Testis (tissue), 3 donors: ENCODE data around the gene DRICH1. TPM values are rescaled to one million over a fixed set of nuclear protein-coding genes. Genes with fewer than 3 reads are reported as not detected.
"Not testable (repeated sequence)": the region's sequence is repeated elsewhere in the genome, so short reads cannot be mapped to it uniquely, and the experiment has no call there.

Experiments
- DNase-seq: peaks from one replicate; pipeline ENCODE4 v3.0.0-alpha.2; 2019
- H3K27ac ChIP-seq, 2 donors: fragments of 200-600 bp; sonication (generic); one replicate each; pipeline ENCODE4 v1.5.1; 2019
- H3K27me3 ChIP-seq: fragments of 200-600 bp; sonication (generic); one replicate; pipeline ENCODE4 v1.5.1; 2019
- H3K36me3 ChIP-seq: fragments of 200-600 bp; sonication (generic); one replicate; pipeline ENCODE4 v1.5.1; 2017; ENCODE audit warnings: low read depth; ENCODE audit errors: missing control alignments
- H3K4me1 ChIP-seq: fragments of 200-600 bp; sonication (generic); one replicate; pipeline ENCODE4 v1.5.1; 2019
- H3K4me3 ChIP-seq, 2 donors: fragments of 200-600 bp; sonication (generic); one replicate each; pipeline ENCODE4 v1.5.1; 2017 to 2019
- H3K9me3 ChIP-seq: fragments of 200-600 bp; sonication (generic); one replicate; pipeline ENCODE4 v1.5.1; 2017
- POLR2A ChIP-seq: fragments of 450-650 bp; IDR thresholded peaks from one replicate; pipeline ENCODE4 v1.6.1; 2017; ENCODE audit warnings: antibody characterized with exemption, mild to moderate bottlenecking, moderate library complexity
- WGBS, 2 donors: methylation state at CpG; one replicate each; pipeline ENCODE4 v1.1.5; 2018; 5-methylcytosine and 5-hydroxymethylcytosine counted together
- intact Hi-C: fragments of 100-400 bp; cut with DNase I; formaldehyde crosslinking; loops from one replicate; pipeline ENCODE4 v1.15.1; 2023; ENCODE audit warnings: low total_unique reads
- polyA plus RNA-seq: library from polyadenylated mRNA; stranded (reverse); fragments of 350-450 nt; fragmentation: Illumina TruSeq; extraction: RNeasy Lipid Tissue Mini Kit (QIAGEN cat#74804); gene quantifications from one replicate; pipeline ENCODE4 v1.2.3, GENCODE V29; 2014; ENCODE audit warnings: low read depth, low replicate concordance; ENCODE audit not compliant: insufficient read depth
- total RNA-seq, 2 donors: library from RNA; depleted of rRNA; stranded (reverse); fragments of >200 nt; gene quantifications; one replicate each; pipeline ENCODE4 v1.2.3, GENCODE V29; 2016
- TF ChIP-seq, protein P1 (sequence below), 3 experiments: fragments of 450-650 bp in 2 of 3; fragments of 200-600 bp in 1 of 3; sonication (generic) in 1 of 3; IDR thresholded peaks; one replicate each; pipeline ENCODE4 v1.5.1; 2016 to 2019; ENCODE audit warnings: antibody characterized with exemption in 3 of 3, mild to moderate bottlenecking in 2 of 3, moderate library complexity in 1 of 3

Gene DRICH1
- total and polyA plus RNA-seq, 3 donors from 2014 or later: 16.4 to 68.4 (median 44.2) TPM

DNA sequence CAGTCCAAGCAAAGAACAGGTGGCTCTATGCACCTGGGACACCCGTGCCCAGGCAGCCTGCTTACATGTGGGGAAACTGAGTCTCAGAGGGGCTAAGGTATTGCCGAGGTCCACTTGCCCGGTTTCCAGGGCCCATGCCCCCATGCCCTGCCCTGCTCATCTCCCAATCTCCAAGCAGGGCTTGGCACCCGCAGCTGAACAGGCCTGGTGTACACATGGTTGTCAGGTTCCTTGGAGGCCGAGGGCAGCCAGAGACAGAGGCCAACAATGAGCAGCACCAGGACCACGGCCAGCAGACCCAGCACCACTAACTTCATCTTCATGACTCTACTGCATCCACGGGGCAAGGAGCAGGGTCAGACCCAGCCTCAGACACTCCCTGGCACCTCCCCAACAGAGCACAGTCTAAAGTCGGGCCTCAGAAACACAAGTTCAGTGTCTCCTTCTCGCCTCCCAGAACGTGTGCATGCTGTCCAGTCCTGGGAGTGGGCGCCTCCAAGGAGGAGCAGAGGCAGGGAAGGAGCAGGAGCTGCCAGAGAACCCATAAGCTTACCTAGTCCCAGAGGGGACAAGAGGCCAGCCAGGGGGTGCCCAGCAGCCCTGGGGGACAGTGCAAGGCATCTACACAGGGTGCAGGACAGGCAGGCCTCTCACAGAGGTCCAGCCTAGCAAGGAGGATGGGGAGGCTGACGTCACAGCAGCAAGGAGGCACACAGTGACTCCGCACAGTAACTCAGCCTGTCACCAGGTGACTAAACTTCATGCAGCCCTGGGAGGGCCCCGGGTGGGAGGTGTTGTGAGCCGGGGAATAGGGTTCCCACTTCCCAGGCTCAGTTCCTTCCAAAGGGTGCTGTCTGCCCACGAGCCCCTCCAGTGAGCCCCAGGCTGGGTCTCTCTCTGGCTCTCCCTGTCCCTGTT lies 38.5 kb upstream of the DRICH1 start:
- Histone ChIP-seq H3K4me1 (no peaks in the 10 kb centered on the region), H3K27ac (no peak overlapping the region), H3K9me3 (no peaks in the 10 kb centered on the region), H3K36me3 (no peaks in the 10 kb centered on the region), H3K27me3 (no peaks in the 10 kb centered on the region), H3K4me3 (no peak overlapping the region)
- intact Hi-C loops: no loop called here
- no peak for DNase-seq
- 76% methylated on average over 7 to 16 of the region's 16 CpGs for WGBS, 2 donors
- TF ChIP-seq, protein P1, sequence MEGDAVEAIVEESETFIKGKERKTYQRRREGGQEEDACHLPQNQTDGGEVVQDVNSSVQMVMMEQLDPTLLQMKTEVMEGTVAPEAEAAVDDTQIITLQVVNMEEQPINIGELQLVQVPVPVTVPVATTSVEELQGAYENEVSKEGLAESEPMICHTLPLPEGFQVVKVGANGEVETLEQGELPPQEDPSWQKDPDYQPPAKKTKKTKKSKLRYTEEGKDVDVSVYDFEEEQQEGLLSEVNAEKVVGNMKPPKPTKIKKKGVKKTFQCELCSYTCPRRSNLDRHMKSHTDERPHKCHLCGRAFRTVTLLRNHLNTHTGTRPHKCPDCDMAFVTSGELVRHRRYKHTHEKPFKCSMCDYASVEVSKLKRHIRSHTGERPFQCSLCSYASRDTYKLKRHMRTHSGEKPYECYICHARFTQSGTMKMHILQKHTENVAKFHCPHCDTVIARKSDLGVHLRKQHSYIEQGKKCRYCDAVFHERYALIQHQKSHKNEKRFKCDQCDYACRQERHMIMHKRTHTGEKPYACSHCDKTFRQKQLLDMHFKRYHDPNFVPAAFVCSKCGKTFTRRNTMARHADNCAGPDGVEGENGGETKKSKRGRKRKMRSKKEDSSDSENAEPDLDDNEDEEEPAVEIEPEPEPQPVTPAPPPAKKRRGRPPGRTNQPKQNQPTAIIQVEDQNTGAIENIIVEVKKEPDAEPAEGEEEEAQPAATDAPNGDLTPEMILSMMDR (IDR thresholded peaks at IDR 0.05): no peak
- TF ChIP-seq POLR2A: no peak

DNA sequence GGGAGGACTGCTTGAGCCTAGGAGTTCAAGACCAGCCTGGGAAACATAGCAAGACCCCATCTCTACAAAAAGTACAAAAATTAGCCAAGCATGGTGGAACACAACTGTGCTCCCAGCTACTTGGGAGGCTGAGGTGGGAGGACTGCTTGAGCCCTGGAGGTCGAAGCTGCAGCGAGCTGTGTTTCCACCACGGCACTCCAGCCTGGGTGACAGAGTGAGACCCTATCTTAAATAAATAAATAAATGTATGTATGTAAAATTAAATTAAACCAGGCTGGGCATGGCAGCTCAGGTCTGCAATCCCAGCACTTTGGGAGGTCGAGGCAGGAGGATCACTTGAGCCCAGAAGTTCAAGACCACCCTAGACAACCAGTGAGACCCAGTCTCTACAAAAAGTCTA lies 28.3 kb upstream of the DRICH1 start:
- H3K27me3 ChIP-seq, H3K27ac ChIP-seq, H3K4me1 ChIP-seq, DNase-seq, H3K36me3 ChIP-seq, intact Hi-C loops, H3K4me3 ChIP-seq, H3K9me3 ChIP-seq: not testable (repeated sequence)
- 90 to 96% methylated on average over 4 of the region's 4 CpGs for WGBS, 2 donors

DNA sequence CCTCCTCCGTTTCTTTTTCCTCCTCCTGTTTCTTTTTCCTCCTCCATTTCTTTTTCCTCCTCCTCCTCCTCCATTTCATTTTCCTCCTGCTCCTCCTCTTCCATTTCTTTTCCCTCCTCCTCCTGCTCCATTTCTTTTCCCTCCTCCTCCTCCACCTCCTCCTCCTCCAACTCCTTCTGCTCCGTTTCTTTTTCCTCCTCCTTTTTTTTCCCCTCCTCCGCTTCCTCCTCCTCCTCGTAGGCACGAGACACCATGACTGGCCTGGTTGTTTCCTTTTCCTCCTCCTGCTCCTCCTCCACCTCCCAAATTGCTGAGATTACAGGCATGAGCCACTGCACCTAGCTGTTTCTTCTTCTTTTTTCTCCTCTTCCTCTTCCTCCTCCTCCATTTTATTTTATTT lies 25.6 kb upstream of the DRICH1 start:
- DNase-seq: no peak
- H3K27ac ChIP-seq: no peak overlapping the region

DNA sequence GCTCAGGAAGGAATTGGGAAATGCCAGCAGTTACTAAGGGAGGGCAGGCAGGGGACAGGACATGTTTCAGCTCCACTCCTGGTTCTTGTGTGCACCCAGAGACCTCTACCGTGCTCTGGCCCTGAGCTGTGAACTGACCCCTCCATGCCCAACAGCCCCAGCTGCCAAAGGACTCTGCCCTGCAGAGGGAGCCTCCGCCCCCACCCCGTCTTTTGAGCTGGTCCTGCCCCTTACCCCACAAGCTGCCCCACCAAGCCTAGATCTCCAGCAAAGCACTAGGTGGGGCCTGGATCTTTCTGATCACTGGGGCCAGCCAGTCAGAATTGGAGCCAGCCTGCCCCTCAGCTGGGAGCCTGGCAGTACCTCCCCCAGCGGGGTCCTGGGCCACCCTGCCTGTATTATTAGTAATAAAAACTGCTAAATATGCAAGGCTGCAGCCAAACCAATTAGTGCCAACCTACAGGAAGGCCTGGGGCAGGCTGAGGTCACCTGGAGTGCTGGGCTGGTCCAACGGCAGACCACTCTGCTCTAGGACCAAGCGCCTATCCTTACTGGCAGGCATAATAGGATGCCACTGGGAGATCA lies 23.9 kb upstream of the DRICH1 start:
- Histone ChIP-seq H3K27ac (no peak overlapping the region), H3K4me1 (no peaks in the 10 kb centered on the region), H3K4me3 (no peak overlapping the region), H3K36me3 (no peaks in the 10 kb centered on the region), H3K27me3 (no peaks in the 10 kb centered on the region), H3K9me3 (no peaks in the 10 kb centered on the region)
- TF ChIP-seq POLR2A: no peak
- TF ChIP-seq, protein P1 (IDR thresholded peaks at IDR 0.05): no peak
- WGBS, 2 donors: 96% methylated on average over 4 to 6 of the region's 6 CpGs
- intact Hi-C loops: no loop called here
- no peak for DNase-seq

More for the DNA sequence above, 25.6 kb upstream of the DRICH1 start:
- H3K36me3 ChIP-seq: no peaks in the 10 kb centered on the region
- H3K4me1 ChIP-seq: no peaks in the 10 kb centered on the region
- intact Hi-C loops: no loop called here
- 64 to 74% methylated on average over 5 of the region's 5 CpGs for WGBS, 2 donors
- TF ChIP-seq, protein P1 (IDR thresholded peaks at IDR 0.05): no peak
- no peak for TF ChIP-seq POLR2A
- H3K9me3 ChIP-seq: no peaks in the 10 kb centered on the region
- H3K4me3 ChIP-seq: no peak overlapping the region
- no peaks in the 10 kb centered on the region for H3K27me3 ChIP-seq

DNA sequence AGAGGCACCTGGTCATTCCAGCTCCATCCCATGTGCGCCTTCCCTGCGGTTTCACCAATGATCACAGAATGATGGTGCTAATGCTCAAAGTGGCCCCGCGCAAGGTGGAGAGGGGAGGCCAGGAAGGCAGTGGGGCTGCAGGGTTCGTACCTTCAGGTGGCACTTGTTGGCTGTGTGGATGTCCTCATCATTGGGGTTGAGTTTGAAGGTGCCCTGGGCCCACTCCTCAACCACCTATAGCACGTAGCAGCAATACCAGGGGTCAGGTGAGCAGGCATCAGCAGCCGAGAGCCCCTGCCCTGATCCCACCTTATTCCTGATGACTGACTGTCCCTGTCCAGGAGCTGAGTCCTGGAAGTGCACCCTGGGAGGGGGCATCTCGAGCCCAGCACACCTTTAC lies 20.6 kb upstream of the DRICH1 start:
- no peak for DNase-seq
- Histone ChIP-seq H3K4me3 (no peak overlapping the region), H3K36me3 (no peaks in the 10 kb centered on the region), H3K9me3 (no peaks in the 10 kb centered on the region), H3K27ac (no peak overlapping the region), H3K4me1 (no peaks in the 10 kb centered on the region), H3K27me3 (no peaks in the 10 kb centered on the region)
- intact Hi-C loops: no loop called here
- WGBS, 2 donors: 82 to 89% methylated on average over 2 to 8 of the region's 8 CpGs
- TF ChIP-seq, protein P1 (IDR thresholded peaks at IDR 0.05): no peak
- no peak for TF ChIP-seq POLR2A
